ENCODE measurements around the gene AP1S2.

The AP1S2 gene

DNA sequence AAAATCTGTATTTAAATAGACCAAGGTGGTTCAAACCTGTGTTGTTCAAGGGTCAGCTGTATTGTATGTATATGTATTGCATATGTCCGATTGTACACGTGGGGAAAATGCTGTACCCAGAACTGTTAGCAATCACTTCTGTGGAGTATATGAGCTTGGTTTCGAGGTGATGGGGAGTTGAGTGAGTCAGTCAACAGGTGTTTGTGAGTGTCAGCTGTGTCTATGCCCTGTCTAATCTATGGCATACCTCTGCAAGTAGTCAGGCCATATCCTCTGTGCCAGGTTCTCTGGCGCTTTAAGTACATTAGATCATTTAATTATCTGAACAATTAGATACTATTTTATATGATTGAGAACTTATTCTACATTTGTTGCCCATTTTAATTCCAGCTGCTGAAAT is 56.9 kb downstream of the AP1S2 start:
- in situ Hi-C loops (cut with HindIII; ENCODE audit: low sequenced_read_pairs) = no loop called here
- DNase-seq (ENCODE audit: low read depth, low spot score) = no peak
- TF ChIP-seq, protein P1, sequence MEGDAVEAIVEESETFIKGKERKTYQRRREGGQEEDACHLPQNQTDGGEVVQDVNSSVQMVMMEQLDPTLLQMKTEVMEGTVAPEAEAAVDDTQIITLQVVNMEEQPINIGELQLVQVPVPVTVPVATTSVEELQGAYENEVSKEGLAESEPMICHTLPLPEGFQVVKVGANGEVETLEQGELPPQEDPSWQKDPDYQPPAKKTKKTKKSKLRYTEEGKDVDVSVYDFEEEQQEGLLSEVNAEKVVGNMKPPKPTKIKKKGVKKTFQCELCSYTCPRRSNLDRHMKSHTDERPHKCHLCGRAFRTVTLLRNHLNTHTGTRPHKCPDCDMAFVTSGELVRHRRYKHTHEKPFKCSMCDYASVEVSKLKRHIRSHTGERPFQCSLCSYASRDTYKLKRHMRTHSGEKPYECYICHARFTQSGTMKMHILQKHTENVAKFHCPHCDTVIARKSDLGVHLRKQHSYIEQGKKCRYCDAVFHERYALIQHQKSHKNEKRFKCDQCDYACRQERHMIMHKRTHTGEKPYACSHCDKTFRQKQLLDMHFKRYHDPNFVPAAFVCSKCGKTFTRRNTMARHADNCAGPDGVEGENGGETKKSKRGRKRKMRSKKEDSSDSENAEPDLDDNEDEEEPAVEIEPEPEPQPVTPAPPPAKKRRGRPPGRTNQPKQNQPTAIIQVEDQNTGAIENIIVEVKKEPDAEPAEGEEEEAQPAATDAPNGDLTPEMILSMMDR (IDR thresholded peaks at IDR 0.05; ENCODE audit: low read depth, low read length) = no peak
- H3K4me3 ChIP-seq (ENCODE audit: low read depth, low read length) = no peak overlapping the region

GRCh38 chrX:15790769-15791290 is 63.8 kb downstream of the AP1S2 start:
- no peak for DNase-seq (ENCODE audit: low read depth, low spot score)
- TF ChIP-seq, protein P1 (IDR thresholded peaks at IDR 0.05; ENCODE audit: low read depth, low read length) = no peak
- in situ Hi-C loops (cut with HindIII; ENCODE audit: low sequenced_read_pairs) = no loop called here
- peak overlapping the region; percentile 85 for H3K4me3 ChIP-seq (ENCODE audit: low read depth, low read length)

GRCh38 chrX:15789979-15790768 is 64.4 kb downstream of the AP1S2 start, which contains the start of gene ZRSR2:
Gene ZRSR2, plus strand, starts transcription at chrX:15790484. Its CDS starts 12 bp downstream, at chrX:15790496.
- peak; percentile 88 for DNase-seq (ENCODE audit: low read depth, low spot score)
- H3K4me3 ChIP-seq (ENCODE audit: low read depth, low read length) = peak within 1 kb of the TSS; percentile 85
- in situ Hi-C loops (cut with HindIII; ENCODE audit: low sequenced_read_pairs) = no loop called here
- TF ChIP-seq, protein P1 (IDR thresholded peaks at IDR 0.05; ENCODE audit: low read depth, low read length) = no peak

DNA sequence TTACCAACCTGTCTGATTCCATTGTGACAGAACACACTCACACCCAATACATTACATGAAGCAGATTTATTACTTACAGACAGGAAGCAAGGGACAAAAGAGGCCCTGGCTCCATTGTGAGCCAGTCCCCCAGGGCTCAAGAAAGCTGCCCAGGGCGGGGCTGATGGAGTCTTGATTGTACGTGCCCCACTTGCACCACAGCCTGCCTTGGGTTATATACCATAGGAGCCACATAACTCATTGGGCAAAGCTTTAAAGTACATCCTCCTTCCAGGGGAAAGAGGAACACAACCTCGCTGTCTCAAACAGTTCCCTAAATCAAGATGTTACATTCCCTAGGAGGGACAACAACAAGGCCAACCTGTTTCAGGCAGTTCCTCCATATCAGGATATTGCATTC is 67.7 kb downstream of the AP1S2 start:
- TF ChIP-seq, protein P1 (IDR thresholded peaks at IDR 0.05; ENCODE audit: low read depth, low read length) = no peak
- DNase-seq (ENCODE audit: low read depth, low spot score) = no peak
- in situ Hi-C loops (cut with HindIII; ENCODE audit: low sequenced_read_pairs) = no loop called here
- H3K4me3 ChIP-seq (ENCODE audit: low read depth, low read length) = no peak overlapping the region

DNA sequence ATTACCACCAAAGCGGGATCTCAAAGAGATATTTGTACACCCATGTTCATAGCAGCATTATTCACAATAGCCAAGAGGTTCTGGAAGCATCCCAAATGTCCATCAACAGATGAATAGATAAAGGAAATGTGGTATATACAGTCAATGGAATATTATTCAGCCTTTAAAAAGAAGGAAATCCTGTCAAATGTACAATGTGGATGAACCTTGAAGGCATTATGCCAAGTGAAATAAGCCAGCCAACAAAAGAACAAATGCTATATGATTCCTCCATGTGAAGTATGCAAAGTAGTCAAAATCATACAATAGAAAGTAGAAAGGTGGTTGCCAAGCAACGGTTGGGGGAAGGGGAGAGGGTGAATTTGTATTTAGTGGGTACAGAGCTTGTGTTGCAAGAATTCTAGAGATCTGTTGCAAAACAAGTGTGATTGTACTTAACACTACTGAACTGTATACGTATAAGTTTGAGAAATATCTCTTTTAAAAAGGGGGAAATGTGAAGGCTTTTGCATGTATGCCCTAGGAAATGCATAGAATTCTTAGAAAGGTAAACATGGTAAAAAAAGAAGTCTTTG is 69.3 kb downstream of the AP1S2 start:
- TF ChIP-seq, protein P1 (IDR thresholded peaks at IDR 0.05; ENCODE audit: low read depth, low read length) = no peak
- in situ Hi-C loops (cut with HindIII; ENCODE audit: low sequenced_read_pairs) = no loop called here
- no peak overlapping the region for H3K4me3 ChIP-seq (ENCODE audit: low read depth, low read length)
- DNase-seq (ENCODE audit: low read depth, low spot score) = no peak

- DNase-seq (ENCODE audit: low read depth, low spot score) = no peak
- in situ Hi-C loops (cut with HindIII; ENCODE audit: low sequenced_read_pairs) = no loop called here
- no peak overlapping the region for H3K4me3 ChIP-seq (ENCODE audit: low read depth, low read length)
- TF ChIP-seq, protein P1 (IDR thresholded peaks at IDR 0.05; ENCODE audit: low read depth, low read length) = no peak
Observed at GRCh38 chrX:15781961-15782699, 72.5 kb downstream of the AP1S2 start.

Measured in astrocyte of the spinal cord (primary cell).